Activated CD4-positive, alpha-beta T cell treated with anti-CD3 and anti-CD28 coated beads, Interleukin-2, Interleukin-6, amounts not matched to agents 100 ng/mL and 50 ng/mL, durations not matched to agents 16 hours and 8 hours (primary cell): ENCODE results near the gene NDUFB5.

ENCODE experiments used
- DNase-seq: peaks from one replicate; pipeline ENCODE4 v3.0.0-alpha.2; 2020

Gene NDUFB5

GRCh38 chr3:179604321-179605078, at the start of gene NDUFB5, which contains the start of gene MRPL47:
NDUFB5 (plus strand) TSS chr3:179604794; CDS start chr3:179604816, 22 bp downstream.
MRPL47 (minus strand) TSS chr3:179604638; CDS start chr3:179604624, 14 bp downstream.
- DNase-seq: peak; percentile 96

DNA sequence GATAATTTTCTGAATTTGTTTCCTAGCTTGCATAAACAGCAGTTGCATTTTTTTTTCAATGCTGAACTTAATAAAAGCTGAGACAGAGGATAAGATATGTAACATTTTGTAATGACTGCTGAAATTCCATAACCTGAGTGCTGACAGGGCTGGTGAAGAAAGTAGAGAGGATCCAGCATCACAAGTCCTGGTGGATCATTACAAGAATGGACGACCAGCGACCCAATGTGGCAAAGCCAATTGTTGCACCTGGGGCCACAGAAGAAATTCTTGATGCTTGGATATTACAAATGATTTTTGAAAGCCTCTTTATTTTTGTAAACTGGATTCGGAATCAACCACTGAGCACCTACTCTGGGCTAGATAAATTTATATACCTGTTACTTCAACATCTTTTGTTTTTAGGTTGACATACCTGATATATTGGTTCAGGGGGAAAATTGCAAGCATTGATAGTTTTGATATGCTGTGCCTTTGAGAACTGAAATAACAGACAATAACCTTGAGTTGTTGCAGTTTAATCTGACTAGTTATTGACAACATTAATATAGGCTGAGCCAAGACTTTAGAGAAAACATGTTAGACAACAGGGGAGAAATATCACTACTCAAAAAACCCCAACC, 45.7 kb upstream of the NDUFB5 start:
- peak; percentile 67 for DNase-seq

DNA sequence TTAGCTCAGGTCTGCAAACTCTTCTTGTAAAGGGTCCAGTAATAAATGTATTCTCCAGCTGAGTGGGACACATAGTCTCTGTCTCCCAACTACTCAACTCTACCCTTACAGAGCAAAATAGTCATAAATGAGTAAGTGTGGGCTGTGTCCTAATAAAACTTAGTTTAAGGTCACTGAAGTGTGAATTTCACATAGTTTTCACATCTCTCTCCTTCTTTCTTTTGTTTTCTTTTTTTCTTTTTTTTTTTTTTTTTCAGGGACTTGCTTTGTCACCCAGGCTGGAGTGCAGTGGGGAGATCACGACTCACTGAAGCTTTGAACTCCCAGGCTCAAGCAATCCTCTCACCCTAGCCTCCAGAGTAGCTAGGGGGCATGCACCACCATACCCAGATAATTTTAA, 43.8 kb upstream of the NDUFB5 start:
- DNase-seq: no peak

- peak; percentile 100 for DNase-seq
These were observed 41.9 kb upstream of the NDUFB5 start, which contains the start of gene ACTL6A for GRCh38 chr3:179562591-179563270. ACTL6A (plus strand) TSS chr3:179562926; CDS start chr3:179563093, 167 bp downstream.

DNA sequence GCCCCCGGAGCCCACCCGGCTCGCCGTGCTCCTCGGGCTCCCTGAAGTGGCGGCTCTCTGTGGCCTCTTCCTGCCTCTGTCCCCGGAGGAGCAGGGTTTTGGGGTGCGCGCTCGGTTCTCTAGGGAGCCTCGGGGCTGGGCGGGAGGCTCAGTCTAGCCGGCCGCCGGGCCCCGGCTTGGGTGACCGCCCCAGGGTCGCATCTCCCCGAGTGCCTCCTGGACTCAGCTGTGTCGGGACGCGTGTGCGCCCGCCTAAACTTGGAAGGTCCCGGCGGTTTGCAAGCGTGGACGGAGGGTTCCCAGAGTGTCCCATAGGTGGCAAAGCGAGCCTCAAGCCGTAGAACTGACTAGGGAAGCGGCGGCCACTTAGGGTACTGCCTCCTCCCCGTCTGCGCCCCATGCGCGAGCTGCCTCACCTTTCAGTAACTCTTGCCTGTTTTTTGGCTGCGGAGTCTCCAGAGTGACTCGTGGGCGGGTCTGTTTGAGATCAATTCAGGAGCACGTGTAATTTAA, 41.3 kb upstream of the NDUFB5 start:
- peak; percentile 81 for DNase-seq

GRCh38 chr3:179565496-179565895, 39.1 kb upstream of the NDUFB5 start:
- peak; percentile 44 for DNase-seq

DNA sequence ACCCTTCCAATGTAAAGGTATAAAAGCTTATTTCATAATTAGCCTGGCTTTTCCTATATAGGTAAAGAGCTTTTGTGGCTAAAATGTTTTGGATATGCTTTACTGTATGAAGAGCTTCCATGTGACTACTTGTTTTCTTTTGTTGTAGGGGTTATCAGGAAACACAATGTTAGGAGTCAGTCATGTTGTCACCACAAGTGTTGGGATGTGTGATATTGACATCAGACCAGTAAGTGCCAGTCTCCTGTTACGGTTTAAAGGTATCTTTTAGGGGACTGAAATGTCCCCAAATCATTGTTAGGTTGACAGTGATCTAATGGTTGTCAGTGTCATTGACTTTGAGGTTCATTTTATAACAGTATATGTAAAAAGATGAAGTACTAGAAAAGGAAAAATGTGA, 23.6 kb upstream of the NDUFB5 start:
- DNase-seq: no peak

- peak; percentile 7 for DNase-seq
These were observed 15.5 kb upstream of the NDUFB5 start for GRCh38 chr3:179589143-179589542.

DNA sequence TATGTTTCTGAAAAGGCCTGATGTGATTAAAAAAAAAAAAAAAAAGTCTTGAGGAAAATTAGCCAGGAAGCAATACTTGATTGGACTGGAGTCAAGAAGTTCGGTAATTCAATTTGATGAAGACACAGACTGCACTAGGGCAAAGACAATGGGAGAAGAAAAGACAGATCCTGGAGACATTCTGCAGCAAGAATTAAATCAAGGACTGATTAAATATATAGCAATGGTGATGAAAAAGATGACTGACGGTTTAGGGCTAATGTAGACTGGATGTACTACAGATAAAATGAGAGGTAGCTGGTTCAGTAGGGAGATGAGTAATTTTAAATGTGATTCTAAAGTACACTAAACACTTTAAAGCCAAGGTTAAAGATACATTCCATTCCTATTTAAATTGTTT, 13.9 kb upstream of the NDUFB5 start:
- no peak for DNase-seq

DNA sequence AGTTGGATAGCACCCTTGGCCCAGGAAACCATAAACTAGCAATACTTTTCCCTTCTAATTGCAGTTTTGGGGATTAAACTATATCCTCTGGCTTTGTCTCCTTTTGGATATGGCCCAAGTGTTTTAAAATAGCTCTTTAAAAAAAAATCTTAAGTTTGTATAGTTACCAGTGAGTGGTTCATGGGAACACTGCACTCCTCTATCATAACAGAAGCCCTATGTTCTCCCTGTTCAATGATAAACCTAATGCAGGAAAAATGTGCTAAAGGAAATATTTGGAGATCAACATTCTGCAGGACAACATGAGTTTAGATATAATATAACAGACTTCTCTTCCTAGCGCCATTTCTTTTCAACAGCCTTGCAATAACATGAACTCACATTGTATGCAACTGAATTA, 13.3 kb upstream of the NDUFB5 start:
- DNase-seq: no peak

DNA sequence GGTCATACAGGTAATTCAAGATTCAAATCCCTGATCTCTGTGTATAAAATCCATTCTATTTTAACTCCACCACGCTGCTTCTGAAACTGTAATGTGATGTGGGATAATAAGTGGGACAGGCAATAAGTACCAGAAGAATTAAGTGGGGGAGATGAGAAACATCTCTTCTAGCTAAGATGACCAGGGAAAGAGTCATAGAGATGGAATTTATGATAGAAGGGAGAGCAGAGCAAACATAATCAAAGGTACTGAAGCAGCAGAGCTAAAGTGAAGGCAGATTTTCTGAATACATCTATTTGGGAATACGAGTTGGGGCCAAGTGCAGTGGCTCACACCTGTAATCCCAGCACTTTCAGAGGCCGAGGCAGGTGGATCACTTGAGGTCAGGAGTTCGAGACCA, 5.1 kb upstream of the NDUFB5 start:
- no peak for DNase-seq

- no peak for DNase-seq
These were observed 1.3 kb upstream of the NDUFB5 start for GRCh38 chr3:179603321-179603720.

GRCh38 chr3:179603831-179604230, 763 bp upstream of the NDUFB5 start:
- DNase-seq: no peak

DNA sequence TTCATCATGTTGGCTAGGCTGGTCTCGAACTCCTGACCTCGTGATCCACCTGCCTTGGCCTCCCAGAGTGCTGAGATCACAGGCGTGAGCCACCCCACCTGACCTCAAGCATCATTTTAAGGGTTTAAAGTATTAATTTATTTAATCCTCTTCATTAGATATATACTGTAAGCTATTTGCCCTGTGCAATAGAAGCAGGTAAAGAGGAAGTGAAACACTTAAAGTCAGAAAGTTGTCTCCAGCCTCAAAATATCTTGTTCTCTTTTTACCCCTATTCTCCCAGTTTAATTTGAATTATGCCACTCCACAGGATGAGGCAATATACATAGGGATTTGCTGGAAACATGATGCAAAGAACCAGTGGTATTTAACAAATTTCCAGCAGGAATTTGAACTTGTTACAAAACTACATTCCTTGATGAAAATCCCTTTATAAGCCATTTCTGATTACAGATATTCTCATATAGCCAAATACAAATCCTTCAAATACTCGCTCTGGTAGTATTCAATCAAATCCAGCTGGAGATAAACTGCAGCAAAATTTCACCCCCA, 2.0 kb downstream of the NDUFB5 start:
- DNase-seq: no peak

DNA sequence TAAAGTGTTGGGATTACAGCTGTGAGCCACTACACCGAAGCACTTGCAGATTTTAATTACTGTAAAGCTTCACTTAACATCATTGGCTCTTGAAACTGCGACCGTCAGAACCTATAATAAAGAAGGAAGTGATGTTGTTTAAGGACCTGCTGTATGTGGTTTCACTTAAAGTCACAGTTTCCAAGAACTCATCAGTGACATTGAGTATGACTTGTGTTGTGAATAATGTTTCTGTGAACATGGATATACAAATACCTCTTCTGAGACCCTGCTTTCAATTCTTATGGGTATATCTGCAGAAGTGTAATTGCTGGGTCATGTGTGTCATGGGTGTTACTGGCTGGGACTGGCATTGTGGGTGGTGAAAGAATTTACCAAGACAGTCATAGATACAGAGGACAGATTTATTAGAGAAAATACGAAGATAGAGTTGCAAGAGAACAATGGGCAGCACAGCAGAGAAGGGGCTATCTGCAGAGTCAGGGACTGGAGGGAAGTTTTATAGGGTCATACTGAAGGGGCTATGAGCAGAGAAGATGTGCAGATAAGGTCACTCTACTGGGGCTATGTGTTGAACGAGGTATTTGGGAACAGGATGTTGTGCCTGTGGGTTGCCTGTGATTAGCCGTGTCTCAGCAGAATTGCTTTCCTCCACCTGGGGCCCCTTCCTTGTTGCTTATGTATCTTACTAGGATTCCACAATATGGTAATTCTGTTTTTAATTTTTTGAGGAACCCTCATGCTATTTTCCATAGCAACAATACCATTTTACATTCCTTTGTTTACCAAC, 4.5 kb downstream of the NDUFB5 start:
- peak; percentile 81 for DNase-seq

DNA sequence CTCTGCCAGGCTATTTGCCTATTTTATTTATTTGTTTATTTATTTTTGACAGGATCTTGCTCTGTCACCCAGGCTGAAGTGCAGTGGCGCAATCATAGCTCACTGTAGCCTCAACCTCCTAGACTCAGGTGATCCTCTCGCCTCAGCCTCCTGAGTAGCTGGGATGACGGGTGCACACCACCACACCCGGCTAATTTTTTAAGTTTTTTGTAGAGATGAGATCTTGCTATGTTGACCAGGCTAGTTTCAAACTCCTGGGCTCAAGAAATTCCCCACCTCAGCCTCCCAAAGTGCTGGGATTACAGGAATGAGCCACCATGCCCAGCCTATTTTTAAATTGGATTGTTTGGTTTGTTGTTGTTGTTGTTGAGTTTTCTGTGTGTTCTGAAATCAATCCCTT, 5.5 kb downstream of the NDUFB5 start:
- DNase-seq: no peak

DNA sequence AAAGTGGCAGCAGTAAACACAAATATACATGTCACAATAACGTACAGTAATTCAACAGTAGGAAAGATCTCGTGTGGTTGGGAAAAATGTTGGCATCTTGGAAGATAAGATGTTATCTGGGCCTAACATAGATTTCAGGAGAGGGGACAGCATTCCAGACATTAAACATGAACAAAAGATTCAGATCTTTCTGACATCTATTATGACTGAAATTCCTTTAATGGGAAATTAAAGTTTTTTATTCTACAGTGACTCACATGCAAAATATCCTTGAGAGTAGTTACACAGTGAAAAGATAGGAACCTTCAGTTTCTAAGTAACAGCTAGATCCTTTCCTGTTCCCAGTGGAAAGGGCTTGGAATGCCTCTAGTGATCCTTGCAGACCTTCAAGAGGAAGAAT, 9.2 kb downstream of the NDUFB5 start:
- no peak for DNase-seq

DNA sequence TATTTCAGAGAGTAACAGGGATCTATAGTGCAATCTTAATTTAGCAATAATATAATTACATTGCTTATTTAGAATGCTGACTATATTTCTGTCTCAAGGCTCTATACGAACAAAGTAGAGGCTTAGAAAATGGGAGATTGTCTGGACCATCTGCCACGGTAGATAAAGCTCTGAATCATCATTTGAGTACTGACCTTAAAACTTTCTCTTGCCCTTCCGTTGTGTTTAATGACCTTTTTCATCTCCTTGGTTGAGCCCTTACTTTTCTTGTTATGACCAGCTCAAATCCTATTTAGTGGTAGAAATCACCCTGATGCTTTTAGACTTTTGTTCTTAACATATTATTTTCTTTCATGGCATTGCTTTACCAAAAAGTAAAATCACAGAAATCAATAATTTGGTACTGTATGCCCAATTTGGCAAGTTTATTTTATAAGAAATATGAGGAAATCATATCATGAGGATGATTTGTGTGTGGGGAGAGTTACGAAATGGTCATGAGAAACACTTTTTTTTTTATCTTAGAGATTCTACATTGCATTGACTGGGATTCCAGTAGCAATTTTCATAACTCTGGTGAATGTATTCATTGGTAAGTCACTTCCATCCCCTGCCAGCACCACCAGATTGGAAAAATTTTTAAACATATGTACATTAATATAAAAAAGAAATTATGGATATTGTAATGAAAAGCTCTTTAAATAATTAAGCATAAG, 11.0 kb downstream of the NDUFB5 start:
- no peak for DNase-seq

- no peak for DNase-seq
These were observed 17.4 kb downstream of the NDUFB5 start for GRCh38 chr3:179622023-179622422.

GRCh38 chr3:179624451-179624850, 19.9 kb downstream of the NDUFB5 start:
- DNase-seq: no peak

GRCh38 chr3:179630753-179631451, 26.3 kb downstream of the NDUFB5 start:
- DNase-seq: no peak
